CD4-positive, alpha-beta T cell (primary cell): ENCODE measurements around the gene ARTN. TPM values are rescaled to one million over a fixed set of nuclear protein-coding genes. Genes with fewer than 3 reads are reported as not detected.

ENCODE experiments used
- ATAC-seq: fragments of 200-7000 bp; cut with Tn5 transposase; one replicate; pipeline ENCODE4 v1.10.0; 2022; ENCODE audit warnings: mild to moderate bottlenecking; ENCODE audit not compliant: poor library complexity
- CTCF ChIA-PET: fragments of 350-600 bp; sonication (Branson Sonifier 250); formaldehyde crosslinking; loops from one replicate; lab custom pipeline; 2021; ENCODE audit warnings: antibody characterized with exemption, inconsistent platforms; lab: Charles Lee
- POLR2A ChIA-PET: fragments of 350-600 bp; sonication (Branson Sonifier 250); formaldehyde crosslinking; loops from one replicate; lab custom pipeline; 2021; ENCODE audit warnings: antibody characterized with exemption, inconsistent platforms; lab: Charles Lee
- DNase-seq, 14 experiments: peaks; one replicate each; pipeline ENCODE4 v3.0.0-alpha.2; 2013 to 2020; ENCODE audit warnings: mixed read lengths in 2 of 14
- H3K27ac ChIP-seq, 2 donors: one replicate each; pipeline versions ENCODE4 v1.5.1 to v1.7.0; 2013; ENCODE audit warnings: low read length in 2 of 2, low read depth in 1 of 2, mild to moderate bottlenecking in 1 of 2
- H3K27me3 ChIP-seq, 2 experiments: 1 replicate in 1 of 2; 2 replicates in 1 of 2; pipeline versions ENCODE4 v1.6.1 to v1.7.0; 2013; ENCODE audit warnings: low read length in 2 of 2, control low read depth in 1 of 2, mild to moderate bottlenecking in 1 of 2, moderate library complexity in 1 of 2; ENCODE audit not compliant: insufficient read depth in 2 of 2, control insufficient read depth in 1 of 2
- H3K36me3 ChIP-seq: one replicate; pipeline ENCODE4 v1.6.1; 2013; ENCODE audit warnings: low read length, control low read depth; ENCODE audit not compliant: insufficient read depth
- H3K4me1 ChIP-seq: one replicate; pipeline ENCODE4 v1.6.1; 2013; ENCODE audit warnings: low read length, control low read depth; ENCODE audit not compliant: insufficient read depth
- H3K4me3 ChIP-seq: one replicate; pipeline ENCODE4 v1.5.1; 2013; ENCODE audit warnings: mild to moderate bottlenecking, low read length, moderate library complexity
- H3K9me3 ChIP-seq, 2 experiments: 1 replicate in 1 of 2; 2 replicates in 1 of 2; pipeline versions ENCODE4 v1.6.1 to v1.7.0; 2013; ENCODE audit warnings: low read length in 2 of 2, mild to moderate bottlenecking in 2 of 2, control low read depth in 1 of 2, moderate library complexity in 1 of 2; ENCODE audit not compliant: control insufficient read depth in 1 of 2, insufficient read depth in 1 of 2
- H3K27ac Mint-ChIP-seq: one replicate; pipeline ENCODE4 v1.8.0; 2020; ENCODE audit warnings: mixed read lengths
- H3K27me3 Mint-ChIP-seq: one replicate; pipeline ENCODE4 v1.8.0; 2021; ENCODE audit warnings: mixed read lengths
- H3K36me3 Mint-ChIP-seq: one replicate; pipeline ENCODE4 v1.8.0; 2021; ENCODE audit warnings: low read depth, mixed read lengths
- H3K4me1 Mint-ChIP-seq: one replicate; pipeline ENCODE4 v1.8.0; 2021; ENCODE audit warnings: low read depth, mixed read lengths
- H3K4me3 Mint-ChIP-seq: one replicate; pipeline ENCODE4 v1.8.0; 2020; ENCODE audit warnings: mild to moderate bottlenecking, mixed read lengths
- H3K9me3 Mint-ChIP-seq: one replicate; pipeline ENCODE4 v1.8.0; 2020; ENCODE audit warnings: mixed read lengths
- CTCF ChIP-seq: fragments of 200-600 bp; IDR thresholded peaks from one replicate; pipeline ENCODE4 v1.8.0; 2022; ENCODE audit warnings: antibody characterized with exemption, mild to moderate bottlenecking
- intact Hi-C, 2 experiments: fragments of 100-400 bp; cut with DNase I in 1 of 2; cut with micrococcal nuclease in 1 of 2; formaldehyde crosslinking; loops; one replicate each; pipeline versions ENCODE4 v1.15.1 to v1.9.0; 2023 to 2025; cut with DNase I, micrococcal nuclease
- total RNA-seq, 174 experiments: library from RNA in 2 of 174; stranded (reverse) in 2 of 174; gene quantifications; one replicate each; pipeline ENCODE4 v1.2.3 and lab custom pipeline; 2021 to 2026

The ARTN gene
- total RNA-seq, 2 experiments from 2014 or later = 0.55 to 1.3 TPM

DNA sequence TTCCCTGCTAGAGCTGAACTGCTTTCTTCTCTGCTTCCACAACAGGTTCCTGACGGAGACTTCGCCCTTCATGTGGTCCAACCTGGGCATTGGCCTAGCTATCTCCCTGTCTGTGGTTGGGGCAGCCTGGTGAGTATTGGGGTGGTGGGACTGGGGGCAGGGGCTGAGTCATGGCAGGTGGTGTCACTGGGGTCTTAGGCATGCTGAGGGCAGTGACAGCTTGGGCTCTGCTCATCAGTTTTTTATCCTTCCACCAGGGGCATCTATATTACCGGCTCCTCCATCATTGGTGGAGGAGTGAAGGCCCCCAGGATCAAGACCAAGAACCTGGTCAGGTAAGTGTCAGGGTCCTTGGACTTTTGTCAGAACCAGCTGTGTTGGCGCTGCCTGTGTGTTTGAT, 42.4 kb downstream of the ARTN start:
- H3K36me3 ChIP-seq = peaks cover 40% of the 10 kb centered on the region
- peak overlapping the region; percentile 96 for H3K4me3 Mint-ChIP-seq
- no peaks in the 10 kb centered on the region for H3K9me3 ChIP-seq
- H3K4me1 ChIP-seq = peaks cover 59% of the 10 kb centered on the region
- peaks cover 50% of the 10 kb centered on the region for H3K36me3 Mint-ChIP-seq
- peak overlapping the region; percentile 92 for H3K27ac Mint-ChIP-seq
- peaks cover 5 to 7% of the 10 kb centered on the region in 2 experiments for H3K27me3 ChIP-seq
- H3K27me3 Mint-ChIP-seq = peaks cover 13% of the 10 kb centered on the region
- no peak for DNase-seq
- TF ChIP-seq CTCF = no peak
- no peak for ATAC-seq
- H3K27ac ChIP-seq = no peak overlapping the region
- ChIA-PET CTCF (interaction anchor here (0.8 to 2.8 kb wide), 6 partner anchors 15 to 60 kb away, joined by 4 to 13 read pairs (median 8); partner anchors contain the start of genes ARTN, CCDC24 and IPO13), POLR2A (interaction anchor here (0.8 to 2.6 kb wide), 6 partner anchors 11 to 269 kb away, joined by 3 to 10 read pairs (median 4); partner anchors contain the start of genes IPO13 and ST3GAL3)
- H3K4me1 Mint-ChIP-seq = peaks cover 58% of the 10 kb centered on the region
- intact Hi-C loops = loop anchor here in 1 of 2 experiments (5.0 to 10.0 kb wide), 5 partner anchors 379 to 1209 kb away; partner anchors contain the start of genes C1orf50, CDC20, CFAP57 and EBNA1BP2
- H3K4me3 ChIP-seq = peak overlapping the region; percentile 99
- H3K9me3 Mint-ChIP-seq = no peaks in the 10 kb centered on the region

- peaks cover 13% of the 10 kb centered on the region for H3K27me3 Mint-ChIP-seq
- peaks cover 5 to 7% of the 10 kb centered on the region in 2 experiments for H3K27me3 ChIP-seq
- H3K36me3 Mint-ChIP-seq = peaks cover 50% of the 10 kb centered on the region
- no peak for TF ChIP-seq CTCF
- ChIA-PET CTCF (no interaction called here), POLR2A (no interaction called here)
- H3K27ac ChIP-seq = no peak overlapping the region
- peaks cover 54% of the 10 kb centered on the region for H3K4me1 ChIP-seq
- H3K9me3 Mint-ChIP-seq = no peaks in the 10 kb centered on the region
- ATAC-seq (no peak), DNase-seq (no peak)
- no peaks in the 10 kb centered on the region for H3K9me3 ChIP-seq
- H3K4me1 Mint-ChIP-seq = peaks cover 57% of the 10 kb centered on the region
- H3K27ac Mint-ChIP-seq = no peak overlapping the region
- peaks cover 32% of the 10 kb centered on the region for H3K36me3 ChIP-seq
- intact Hi-C loops = loop anchor here in 1 of 2 experiments (5.0 to 10.0 kb wide), 5 partner anchors 378 to 1210 kb away; partner anchors contain the start of genes C1orf50, CDC20, CFAP57 and EBNA1BP2
- H3K4me3 ChIP-seq = no peak overlapping the region
- H3K4me3 Mint-ChIP-seq = peak overlapping the region; percentile 96
These were observed 43.3 kb downstream of the ARTN start for GRCh38 chr1:43976890-43977289.

- no peak overlapping the region for H3K27ac ChIP-seq
These were observed 44.0 kb downstream of the ARTN start for GRCh38 chr1:43977376-43978263.

More at GRCh38 chr1:43977376-43978263, 44.0 kb downstream of the ARTN start:
- peaks cover 5 to 7% of the 10 kb centered on the region in 2 experiments for H3K27me3 ChIP-seq
- Mint-ChIP-seq H3K27ac (no peak overlapping the region), H3K4me1 (peaks cover 57% of the 10 kb centered on the region), H3K27me3 (peaks cover 13% of the 10 kb centered on the region), H3K9me3 (no peaks in the 10 kb centered on the region), H3K4me3 (peak overlapping the region; percentile 96), H3K36me3 (peaks cover 50% of the 10 kb centered on the region)
- peaks cover 54% of the 10 kb centered on the region for H3K4me1 ChIP-seq
- ATAC-seq (no peak), DNase-seq (no peak)
- POLR2A ChIA-PET = no interaction called here
- H3K9me3 ChIP-seq = no peaks in the 10 kb centered on the region
- intact Hi-C loops = loop anchor here in 1 of 2 experiments (5.0 to 10.0 kb wide), 5 partner anchors 377 to 1210 kb away; partner anchors contain the start of genes C1orf50, CDC20, CFAP57 and EBNA1BP2
- no peak overlapping the region for H3K4me3 ChIP-seq
- CTCF ChIA-PET = no interaction called here
- TF ChIP-seq CTCF = no peak
- H3K36me3 ChIP-seq = peaks cover 25% of the 10 kb centered on the region
